Medulla oblongata (tissue), 1 donor: Measurements from ENCODE around the gene ACP2.
A peak's percentile ranks its signal among the peaks of the same experiment; 100 is the strongest.

Experiments used
- DNase-seq: peaks from one replicate; pipeline ENCODE4 v3.0.0-alpha.2; 2015; ENCODE audit errors: extremely low spot score

ACP2 gene, protein sequence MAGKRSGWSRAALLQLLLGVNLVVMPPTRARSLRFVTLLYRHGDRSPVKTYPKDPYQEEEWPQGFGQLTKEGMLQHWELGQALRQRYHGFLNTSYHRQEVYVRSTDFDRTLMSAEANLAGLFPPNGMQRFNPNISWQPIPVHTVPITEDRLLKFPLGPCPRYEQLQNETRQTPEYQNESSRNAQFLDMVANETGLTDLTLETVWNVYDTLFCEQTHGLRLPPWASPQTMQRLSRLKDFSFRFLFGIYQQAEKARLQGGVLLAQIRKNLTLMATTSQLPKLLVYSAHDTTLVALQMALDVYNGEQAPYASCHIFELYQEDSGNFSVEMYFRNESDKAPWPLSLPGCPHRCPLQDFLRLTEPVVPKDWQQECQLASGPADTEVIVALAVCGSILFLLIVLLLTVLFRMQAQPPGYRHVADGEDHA

GRCh38 chr11:47248664-47249377, at the start of gene ACP2:
Gene ACP2 (minus strand): TSS chr11:47248814. CDS start chr11:47248789, 25 bp downstream.
- peak; percentile 91 for DNase-seq

GRCh38 chr11:47296045-47296444, 47.4 kb upstream of the ACP2 start:
- no peak for DNase-seq

DNA sequence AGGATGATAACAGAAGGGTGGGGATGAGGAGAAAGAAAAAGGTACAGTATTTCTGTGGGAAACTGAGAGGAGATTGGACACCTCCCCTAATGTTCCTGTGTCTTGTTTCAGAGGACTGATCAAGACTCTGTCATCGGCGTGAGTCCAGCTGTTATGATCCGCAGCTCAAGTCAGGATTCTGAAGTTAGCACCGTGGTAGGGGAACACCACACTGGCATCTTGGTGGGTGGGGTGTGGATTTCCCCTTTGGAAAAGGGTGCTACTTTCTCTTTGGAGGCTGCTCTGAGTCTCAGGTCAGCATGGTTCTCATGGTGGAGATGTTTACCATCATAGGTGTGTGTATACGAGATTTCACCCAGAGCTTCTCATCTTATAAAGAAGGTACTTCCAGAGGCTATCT, 46.8 kb upstream of the ACP2 start:
- DNase-seq = no peak

DNA sequence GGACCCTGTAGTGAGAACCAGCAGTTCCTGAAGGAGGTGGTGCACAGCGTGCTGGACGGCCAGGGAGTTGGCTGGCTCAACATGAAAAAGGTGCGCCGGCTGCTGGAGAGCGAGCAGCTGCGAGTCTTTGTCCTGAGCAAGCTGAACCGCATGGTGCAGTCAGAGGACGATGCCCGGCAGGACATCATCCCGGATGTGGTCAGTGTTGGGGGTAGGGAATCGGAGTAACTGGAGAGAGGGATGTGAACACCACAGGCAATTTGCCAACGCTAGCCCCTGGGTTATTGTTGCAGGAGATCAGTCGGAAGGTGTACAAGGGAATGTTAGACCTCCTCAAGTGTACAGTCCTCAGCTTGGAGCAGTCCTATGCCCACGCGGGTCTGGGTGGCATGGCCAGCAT, 41.2 kb upstream of the ACP2 start:
- no peak for DNase-seq

DNA sequence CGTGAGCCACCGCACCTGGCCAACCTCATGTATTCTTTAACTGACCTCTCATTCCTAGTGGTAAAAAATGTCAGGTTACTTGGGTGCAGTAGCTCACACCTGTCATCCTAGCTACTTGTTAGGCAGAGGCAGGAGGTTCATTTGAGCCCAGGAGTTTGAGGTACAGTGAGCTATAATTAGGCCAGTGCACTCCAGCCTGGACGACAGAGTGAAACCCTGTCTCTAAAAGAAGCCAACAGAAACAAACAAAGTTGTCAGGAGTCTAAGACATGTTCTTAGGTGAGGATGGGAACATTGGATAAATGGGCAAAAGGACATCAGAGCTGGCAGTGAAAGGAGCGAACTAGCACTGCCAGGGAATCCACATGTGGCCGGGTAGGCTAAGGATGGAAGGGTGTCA, 39.5 kb upstream of the ACP2 start:
- DNase-seq = no peak

- DNase-seq = no peak
These were observed 37.6 kb upstream of the ACP2 start for GRCh38 chr11:47285969-47286770.

GRCh38 chr11:47284151-47284550, 35.5 kb upstream of the ACP2 start:
- DNase-seq = no peak

DNA sequence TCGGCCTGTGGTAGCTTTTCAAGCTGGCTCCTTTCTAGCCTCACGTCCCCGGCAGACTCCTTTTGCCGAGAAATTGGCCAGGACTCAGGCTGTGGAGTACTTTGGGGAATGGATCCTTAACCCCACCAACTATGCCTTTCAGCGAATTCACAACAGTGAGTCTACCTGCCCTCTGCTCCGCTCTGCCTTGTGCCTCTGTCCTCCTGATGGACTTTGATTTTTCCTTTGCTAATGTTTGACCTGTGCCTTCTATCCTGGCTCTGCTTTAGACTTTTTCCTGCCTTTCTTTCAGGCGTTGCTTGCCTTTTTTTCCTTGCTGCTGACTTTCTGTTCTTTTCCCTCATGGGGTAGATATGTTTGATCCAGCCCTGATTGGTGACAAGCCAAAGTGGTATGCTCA, 33.8 kb upstream of the ACP2 start:
- no peak for DNase-seq

DNA sequence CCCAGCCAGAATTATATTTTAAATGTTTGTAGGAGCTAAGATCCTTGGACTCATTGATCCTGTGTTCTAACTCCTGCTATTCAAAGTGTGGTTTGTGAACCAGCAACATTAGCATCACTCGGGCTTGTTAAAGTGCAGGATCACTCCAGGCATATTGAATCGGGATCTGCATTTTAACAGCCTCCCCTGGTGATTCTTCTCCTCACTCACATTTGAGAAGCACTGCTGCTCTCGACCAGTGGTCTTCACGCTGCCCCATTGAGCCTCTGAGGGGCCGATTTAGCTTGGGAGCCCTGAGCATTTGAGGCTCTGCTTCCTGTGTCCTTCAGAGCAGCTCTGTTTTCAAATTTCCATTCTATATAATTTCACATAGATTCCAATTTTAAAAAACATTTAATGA, 32.2 kb upstream of the ACP2 start:
- no peak for DNase-seq

- DNase-seq = no peak
These were observed 31.5 kb upstream of the ACP2 start for GRCh38 chr11:47280099-47280498.

- DNase-seq = no peak
These were observed 30.2 kb upstream of the ACP2 start for GRCh38 chr11:47278769-47279168.

DNA sequence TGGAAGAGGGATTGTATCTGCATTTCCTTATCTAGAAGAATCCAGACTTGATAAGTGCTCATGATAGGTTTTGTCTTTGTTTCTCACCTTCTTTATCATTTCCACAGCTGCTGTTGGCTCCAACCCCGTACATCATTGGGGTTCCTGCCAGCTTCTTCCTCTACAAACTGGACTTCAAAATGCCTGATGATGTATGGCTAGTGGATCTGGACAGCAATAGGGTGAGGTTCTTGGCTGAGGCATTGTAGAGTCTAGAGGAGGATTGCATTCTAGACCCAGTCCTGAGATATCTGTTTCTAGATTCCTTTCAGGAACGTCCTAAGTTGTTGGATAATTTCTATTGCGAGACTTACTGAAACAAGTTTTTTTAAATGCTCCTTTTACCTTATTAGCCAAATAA, 29.4 kb upstream of the ACP2 start:
- DNase-seq = no peak

DNA sequence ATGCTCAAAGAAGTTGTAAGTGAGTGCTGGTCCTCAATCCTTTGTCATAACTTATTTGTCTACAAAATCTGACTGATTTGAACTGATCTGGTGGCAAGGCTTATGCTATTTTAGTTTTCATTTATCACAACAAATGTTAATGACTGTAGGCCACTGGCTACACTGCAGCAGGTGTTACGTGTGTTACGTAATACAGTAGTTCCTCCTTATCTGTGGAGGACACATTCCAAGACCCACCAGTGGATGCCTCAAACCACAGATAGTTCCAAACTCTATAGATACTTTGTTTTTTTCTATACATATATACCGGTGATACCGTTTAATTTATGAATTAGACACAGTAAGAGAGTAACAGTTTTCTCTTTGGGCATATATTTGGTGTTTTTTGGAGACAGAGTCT, 28.3 kb upstream of the ACP2 start:
- DNase-seq = no peak

DNA sequence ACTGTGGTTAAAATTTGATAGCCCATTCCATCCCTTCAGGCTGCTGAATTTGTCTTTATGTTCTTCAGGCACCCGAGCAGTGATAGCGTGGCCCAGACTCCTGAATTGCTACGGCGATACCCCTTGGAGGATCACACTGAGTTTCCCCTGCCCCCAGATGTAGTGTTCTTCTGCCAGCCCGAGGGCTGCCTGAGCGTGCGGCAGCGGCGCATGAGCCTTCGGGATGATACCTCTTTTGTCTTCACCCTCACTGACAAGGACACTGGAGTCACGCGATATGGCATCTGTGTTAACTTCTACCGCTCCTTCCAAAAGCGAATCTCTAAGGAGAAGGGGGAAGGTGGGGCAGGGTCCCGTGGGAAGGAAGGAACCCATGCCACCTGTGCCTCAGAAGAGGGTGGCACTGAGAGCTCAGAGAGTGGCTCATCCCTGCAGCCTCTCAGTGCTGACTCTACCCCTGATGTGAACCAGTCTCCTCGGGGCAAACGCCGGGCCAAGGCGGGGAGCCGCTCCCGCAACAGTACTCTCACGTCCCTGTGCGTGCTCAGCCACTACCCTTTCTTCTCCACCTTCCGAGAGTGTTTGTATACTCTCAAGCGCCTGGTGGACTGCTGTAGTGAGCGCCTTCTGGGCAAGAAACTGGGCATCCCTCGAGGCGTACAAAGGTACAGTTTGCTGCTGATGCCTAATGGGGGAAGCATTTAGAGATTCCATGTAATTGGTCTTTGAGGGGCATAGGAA, 26.1 kb upstream of the ACP2 start:
- no peak for DNase-seq

GRCh38 chr11:47272706-47273105, 24.1 kb upstream of the ACP2 start:
- no peak for DNase-seq

- peak; percentile 48 for DNase-seq
These were observed 23.5 kb upstream of the ACP2 start for GRCh38 chr11:47271961-47272661.

DNA sequence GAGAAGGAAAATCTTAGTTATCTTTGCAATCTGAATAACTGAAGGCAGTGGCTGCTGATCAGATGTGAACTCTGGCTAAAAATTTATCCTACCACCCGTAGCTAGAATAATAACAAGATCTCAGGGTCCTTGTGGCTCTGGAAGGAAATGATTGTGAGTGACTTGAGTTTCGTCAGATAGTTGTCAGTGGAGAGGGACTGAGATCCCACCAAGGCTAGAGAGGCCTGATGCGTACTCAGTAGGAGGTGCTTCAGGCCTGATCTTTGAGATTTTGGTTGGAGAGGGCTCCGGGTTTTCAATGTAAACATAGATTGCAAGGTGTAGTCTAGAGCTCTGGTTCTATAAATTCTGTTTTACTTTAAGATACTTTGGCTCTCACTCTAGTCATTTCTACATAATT, 22.7 kb upstream of the ACP2 start:
- DNase-seq = no peak

GRCh38 chr11:47270331-47271271, 22.0 kb upstream of the ACP2 start:
- DNase-seq = peak; percentile 48

GRCh38 chr11:47269829-47270305, 21.3 kb upstream of the ACP2 start, which contains the start of gene MADD:
Gene MADD (plus strand): TSS chr11:47270133.
- peak; percentile 85 for DNase-seq
